Fibroblast of skin of right quadriceps (primary cell): ENCODE measurements around the gene RUNX3.
"Not testable (repeated sequence)": the region's sequence is repeated elsewhere in the genome, so short reads cannot be mapped to it uniquely, and the experiment has no call there.

Experiments used
- DNase-seq: peaks from one replicate; pipeline ENCODE4 v3.0.0-alpha.2; 2013

RUNX3 gene

DNA sequence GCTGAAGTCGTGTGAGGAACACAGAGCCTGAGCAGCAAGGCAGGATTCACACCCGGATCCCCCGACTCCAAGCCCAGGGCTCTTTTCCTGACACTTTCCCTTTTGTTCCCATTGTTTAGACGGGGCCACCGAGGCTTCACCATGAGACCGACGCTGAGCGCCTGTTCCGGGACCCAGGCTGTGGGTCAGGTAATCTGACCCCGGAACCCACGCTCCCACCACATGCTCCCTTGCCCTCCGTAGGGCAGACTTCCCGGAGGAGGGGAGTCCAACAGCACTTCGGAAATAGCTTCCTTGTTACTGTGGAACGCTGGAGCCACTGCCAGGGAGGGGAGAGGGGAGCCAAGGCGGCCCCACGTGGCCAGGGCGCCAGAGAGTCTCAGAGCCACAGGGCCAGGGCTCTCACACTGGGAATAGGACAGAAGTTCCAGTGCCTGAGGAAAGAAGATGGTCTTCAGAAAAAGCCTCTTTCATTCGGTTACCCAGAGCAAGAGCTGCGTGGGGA, 18.4 kb downstream of the RUNX3 start:
- no peak for DNase-seq

DNA sequence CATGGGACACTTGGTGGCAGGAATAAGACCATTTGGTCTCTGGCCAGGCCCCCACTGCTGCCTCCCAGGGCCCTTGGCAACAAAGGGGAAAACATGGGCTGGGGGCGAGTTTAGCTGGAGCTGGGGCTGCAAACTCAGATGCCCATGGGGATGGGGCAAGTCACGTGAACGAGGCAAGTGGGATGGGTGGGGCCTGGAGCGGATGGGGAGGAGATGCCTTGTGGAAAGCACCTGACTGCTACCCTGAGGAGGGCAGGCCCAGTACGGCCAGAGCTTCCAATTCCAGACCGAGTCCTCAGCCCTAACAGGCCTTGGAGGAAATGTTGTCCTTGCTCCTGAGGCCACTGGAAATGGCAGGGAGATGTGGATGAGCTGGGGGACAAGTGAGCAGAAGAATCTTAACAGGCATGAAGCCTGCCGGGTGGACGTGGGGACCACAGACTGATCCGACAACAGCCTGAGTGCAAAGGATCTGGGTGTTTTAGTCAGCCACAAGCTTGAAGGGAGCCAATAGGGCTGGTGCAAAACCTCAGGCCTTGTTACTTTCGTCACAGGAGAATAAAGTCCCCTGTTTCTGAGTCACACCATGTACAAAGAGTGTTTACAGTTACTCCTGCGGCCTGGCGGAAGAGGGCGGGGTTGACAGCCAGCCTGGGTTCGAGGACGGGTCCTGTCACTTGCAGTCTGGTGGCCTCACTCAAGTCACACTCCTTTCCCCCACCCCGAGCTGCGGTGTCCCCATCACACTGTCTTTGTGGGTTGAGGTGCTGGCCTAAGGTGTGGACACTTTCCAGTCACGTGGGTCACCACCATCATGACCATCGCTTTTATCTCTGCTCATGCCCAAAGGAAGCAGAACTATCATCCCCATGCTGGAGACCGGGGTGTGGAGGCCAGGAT, 19.1 kb downstream of the RUNX3 start:
- DNase-seq, result peak; percentile 52

- DNase-seq, result no peak
Observed at GRCh38 chr1:24910210-24910609, 19.9 kb downstream of the RUNX3 start.

DNA sequence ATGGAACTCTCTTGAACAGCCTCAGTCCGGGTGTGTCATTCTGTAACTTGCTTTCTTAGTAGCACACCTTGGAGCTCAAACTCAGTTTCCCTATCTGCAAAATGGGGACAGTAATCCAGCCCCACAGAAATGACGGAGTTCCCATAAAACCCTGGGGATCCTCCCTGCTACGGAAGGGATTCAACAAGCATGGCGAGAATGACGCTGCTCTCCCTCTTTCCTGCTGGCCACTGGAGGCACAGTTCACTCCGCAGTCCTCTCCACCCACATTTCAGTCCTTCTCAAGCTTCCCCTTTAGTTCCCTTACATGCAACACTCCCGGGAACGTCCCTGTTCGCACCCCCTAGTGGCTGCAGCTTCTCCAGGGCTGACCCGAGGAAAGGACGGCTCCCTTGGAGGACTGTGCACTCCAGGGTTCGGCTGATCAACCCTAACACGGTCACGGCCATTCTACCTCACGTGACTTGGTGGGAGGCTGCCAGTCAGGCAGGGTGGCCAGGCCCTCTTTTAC, 20.6 kb downstream of the RUNX3 start:
- DNase-seq, result peak; percentile 46

DNA sequence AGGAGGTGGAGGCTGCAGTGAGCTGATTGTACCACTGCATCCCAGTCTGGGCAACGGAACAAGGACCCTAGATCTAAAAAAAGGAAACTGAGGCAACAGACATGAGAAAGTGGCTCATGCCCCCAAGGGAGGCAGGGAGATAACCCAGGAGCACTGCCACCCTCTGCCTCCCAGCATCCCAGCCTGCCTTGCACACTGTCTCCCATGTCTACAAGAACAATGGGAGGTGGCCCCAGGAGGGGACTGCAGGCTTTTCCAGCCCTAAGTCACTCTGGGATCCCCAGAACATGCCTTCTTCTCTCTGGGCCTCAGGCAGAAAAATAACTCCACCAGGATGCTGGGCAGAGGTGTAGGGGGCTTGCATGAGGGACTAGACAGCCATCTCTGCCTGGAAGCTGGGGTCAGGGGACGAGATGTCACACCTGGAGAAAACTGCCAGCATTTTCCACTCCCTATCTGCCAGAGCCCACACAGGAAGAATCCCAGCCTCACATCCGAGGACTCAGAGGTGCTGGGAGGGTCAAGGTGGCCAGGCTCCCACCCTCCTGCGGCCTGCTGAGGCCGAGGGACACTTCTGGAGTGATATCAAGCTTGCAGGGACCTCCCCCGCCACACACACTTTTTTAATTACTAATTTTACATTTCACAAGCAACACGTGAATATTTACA, 21.4 kb downstream of the RUNX3 start:
- no peak for DNase-seq

- DNase-seq, result not testable (repeated sequence)
Observed at GRCh38 chr1:24907587-24908294, 22.3 kb downstream of the RUNX3 start.

DNA sequence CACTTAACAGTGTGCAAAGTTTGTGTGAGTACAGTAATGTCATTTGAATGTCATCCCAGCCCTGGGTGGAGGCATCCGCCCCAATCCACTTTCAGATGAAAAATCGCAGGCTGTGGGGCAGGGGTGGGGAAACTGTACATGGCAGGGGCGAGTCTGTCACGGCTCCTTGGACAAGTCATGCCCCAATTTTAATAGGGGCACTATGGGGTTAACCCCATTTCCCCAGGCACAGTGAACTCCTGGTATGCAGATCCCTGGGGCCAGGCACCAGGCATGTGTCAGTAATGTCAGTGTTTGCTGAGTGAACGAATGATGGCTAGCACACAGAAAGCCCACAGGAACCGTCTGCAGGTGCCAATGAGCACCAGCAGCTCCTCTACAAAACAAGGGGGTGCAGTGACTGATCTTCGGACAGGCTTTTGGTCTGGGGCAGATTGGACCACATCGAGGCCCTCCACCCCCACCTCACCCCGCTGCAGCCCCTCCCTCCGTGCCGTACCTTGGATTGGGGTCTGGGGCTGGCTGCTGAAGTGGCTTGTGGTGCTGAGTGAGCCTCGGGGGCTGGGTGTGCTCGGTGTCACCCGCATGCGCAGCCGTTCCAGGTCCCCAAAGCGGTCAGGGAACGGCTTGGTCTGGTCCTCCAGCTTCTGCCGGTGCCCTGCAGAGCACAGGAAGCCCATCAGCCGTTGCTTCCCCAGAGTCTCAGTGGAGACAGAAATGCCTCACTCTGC, 23.2 kb downstream of the RUNX3 start:
- DNase-seq, result no peak

DNA sequence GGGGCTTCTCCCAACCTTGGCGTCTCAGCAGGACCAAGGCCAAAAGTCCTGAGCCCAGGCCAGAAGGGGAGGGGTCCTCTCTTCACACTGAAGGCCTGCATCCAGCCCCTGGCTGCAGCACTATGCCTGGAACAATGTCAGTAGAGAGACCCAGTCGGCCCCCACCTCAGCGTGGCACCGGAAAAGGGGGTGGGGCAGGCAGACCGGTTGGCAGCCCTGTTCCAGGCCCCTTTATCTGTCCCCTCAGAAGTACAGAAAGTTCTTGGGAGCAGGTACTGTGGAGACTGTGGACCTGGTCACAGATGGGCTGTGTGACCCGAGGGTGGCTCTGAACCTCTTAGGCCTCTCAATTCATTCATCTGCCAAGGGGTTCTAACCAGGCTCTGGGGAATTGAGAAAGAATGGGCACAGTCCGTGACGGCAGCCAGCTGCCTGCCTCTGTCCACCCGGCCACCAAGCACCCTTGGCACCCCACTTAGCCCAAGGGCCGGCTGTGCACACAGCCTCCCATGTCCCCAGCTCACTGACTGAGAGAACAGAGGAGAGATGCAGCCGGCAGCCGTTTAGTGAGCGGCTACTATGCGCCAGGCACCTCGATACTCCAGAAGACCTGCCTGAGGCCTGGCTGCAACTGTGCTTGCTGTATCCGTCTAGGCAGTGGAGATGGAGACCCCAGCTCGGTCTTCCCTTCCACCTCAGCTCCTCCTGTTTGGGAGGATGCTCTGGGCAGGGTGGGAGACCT, 23.9 kb downstream of the RUNX3 start:
- no peak for DNase-seq

GRCh38 chr1:24905355-24905978, 24.6 kb downstream of the RUNX3 start:
- no peak for DNase-seq

DNA sequence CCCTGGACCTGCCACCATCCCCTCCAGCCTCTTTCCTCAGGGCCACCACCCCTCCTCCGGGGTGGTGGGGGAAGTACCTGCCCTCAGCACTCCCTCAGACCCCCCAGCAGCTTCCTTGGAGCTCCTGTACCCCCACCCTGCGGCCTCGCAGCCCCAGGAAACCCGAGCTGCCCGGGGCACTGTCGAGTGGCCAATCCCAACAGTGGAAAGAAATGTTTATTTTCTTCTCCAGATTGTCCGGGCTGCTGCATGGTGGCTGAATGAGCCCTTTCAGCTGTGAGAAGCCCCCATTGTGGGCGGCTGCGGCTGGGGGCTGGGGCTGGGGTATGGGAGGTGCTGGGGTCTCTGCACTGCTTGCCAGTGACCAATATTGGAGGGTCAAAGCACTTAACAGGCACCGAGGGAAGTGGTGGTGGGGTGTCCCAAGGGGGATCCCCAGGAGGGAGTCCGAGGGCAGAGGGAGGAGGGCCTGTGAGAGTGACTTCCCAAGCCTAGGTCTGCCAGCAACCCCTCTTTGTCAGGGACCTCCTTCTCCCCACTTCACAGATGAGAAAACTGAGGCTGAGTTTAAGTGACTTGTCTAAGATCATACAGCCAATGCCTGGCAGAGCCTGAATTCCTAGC, 25.2 kb downstream of the RUNX3 start:
- no peak for DNase-seq

DNA sequence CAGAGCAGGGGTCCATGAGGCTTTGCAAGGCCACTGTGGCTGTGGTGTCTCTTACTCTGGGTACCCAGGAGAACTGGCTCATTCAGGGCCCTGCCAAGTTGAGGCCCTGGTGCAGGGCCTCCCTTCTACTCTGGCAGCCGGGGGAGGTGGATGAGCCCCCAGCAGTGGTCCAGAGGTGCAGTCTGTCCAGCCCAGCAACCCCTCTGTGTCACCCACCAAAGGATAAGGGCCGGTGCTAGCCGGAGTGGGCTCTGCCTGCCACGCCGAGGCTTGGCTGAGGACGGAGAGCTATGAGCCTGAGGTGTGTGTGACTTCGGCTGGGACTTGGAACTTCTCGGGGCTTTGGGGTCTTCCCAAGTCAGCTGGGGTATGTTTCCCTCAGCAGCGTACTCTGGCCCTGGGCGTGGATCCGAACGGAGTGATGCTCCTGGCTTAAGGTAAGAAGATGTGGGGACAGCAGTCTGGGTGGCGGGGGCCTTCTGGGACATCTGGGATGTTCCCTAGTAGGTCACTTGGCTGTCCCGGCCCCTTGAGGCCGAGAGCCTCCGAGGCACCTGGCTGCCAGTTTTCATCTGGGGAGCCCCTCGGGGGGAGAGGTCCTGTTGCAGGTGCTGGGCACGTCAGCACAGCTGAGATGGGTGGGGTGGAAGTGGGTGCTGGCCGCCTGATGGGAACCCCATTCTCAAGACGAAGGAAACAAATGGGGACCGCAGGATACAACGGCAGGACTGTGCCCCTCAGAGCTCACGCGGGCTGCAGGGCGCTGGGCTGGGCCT, 25.9 kb downstream of the RUNX3 start:
- DNase-seq, result no peak

GRCh38 chr1:24903560-24903954, 26.5 kb downstream of the RUNX3 start:
- no peak for DNase-seq

DNA sequence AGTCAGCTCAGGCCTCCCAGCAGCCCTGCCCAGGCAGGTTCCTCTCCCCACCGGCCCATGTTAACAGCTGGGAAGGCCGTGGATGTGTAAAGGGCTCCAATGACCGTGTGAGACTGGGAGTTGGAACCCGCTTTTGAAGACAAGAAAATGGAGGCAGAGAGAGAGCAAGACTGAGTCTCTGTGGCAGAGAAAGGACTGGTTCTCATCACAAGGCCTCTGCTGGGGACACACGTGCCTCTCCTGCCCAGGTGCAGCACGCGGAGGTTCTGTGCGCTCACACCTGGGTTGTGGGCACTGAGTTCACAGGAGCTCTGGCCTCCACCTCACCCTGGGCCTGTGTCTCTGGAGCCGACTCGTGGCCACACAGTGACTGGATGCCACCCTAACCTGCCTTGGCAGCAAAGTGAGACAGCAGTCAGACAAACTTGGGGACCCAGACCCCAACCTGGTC, 27.0 kb downstream of the RUNX3 start:
- DNase-seq, result no peak

DNA sequence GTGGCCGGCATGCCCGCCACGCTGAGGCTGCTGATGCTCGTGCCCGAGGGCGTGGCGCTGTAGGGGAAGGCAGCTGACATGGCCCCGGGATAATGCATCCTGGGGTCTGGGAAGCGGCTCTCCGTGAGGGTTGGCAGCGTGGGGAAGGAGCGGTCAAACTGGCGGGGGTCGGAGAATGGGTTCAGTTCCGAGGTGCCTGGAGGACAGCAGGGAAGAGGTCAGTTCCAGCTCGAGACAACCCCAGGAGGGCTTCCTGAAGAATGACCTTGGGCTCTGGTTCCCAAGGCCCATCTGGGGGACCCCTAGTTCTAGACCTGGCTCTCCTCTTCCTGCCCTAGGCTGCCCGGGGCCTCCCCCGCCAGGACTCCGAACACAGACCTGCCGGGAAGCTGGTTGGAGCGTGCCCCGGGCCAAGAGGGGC, 27.6 kb downstream of the RUNX3 start:
- DNase-seq, result no peak

- no peak for DNase-seq
Observed at GRCh38 chr1:24901791-24902470, 28.1 kb downstream of the RUNX3 start.

DNA sequence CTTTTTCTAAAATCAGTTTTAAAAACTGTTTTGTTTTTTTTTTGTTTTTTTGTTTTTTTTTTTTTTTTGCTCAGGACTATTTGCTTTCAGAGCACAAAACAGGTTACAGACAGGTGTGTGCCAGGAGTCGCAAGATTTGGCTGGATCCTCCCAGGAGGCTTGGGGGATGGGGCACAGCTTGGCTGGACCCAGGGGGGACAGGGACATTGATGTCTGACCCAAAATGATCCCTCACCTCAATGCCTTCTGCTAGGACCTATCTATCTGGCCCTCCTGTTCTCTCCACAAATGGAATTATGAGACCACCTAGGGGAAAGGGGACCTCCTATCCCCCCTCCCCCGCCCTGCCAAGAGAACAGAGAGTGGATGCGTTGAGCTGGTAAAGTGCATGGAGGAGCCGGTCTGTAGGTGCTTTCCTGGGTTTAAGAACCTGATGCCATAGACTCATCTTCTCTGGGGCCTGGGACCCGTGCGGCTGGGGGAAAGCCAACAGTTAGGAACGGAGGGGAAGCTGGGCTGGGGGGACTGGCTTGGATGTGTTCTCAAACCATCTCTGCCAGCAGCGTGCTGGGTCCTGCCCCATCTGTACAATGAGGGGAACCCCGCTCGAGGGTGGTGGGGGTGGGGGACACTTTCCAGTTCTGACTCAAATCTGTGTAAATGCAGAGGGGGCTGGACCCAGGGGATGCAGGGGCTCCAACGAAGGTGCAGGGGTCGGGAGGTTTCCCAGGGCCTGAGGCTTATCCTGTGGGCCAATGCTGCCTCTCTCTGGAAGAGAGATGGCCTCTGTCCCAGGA, 28.9 kb downstream of the RUNX3 start:
- no peak for DNase-seq

DNA sequence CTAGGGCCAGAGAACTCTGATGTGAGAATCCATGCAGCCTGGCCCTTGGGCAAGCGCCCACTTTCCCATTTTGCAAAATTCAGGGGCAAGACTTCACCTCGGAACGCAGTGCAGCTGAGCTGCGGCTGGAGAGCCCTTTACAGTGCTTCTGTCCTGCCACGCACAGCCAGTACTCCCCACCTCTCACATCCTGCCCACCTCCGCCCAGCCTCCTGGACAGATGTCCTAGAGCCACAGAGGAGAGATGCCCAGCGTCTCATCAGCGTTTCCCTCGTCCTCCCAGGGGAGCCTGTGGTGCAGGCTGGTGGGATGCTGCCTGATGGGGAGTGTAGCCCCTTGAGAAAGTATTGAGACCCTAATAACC, 29.6 kb downstream of the RUNX3 start:
- DNase-seq, result no peak
